ENCODE results near the gene NKX2-3. TPM values are rescaled to one million over a fixed set of nuclear protein-coding genes. Genes with fewer than 3 reads are reported as not detected.

Gene NKX2-3
- total and polyA plus RNA-seq, 2 of the 8 experiments (the other 6 are each of a cell fraction or from before 2014, with no cell fraction given): not detected

DNA sequence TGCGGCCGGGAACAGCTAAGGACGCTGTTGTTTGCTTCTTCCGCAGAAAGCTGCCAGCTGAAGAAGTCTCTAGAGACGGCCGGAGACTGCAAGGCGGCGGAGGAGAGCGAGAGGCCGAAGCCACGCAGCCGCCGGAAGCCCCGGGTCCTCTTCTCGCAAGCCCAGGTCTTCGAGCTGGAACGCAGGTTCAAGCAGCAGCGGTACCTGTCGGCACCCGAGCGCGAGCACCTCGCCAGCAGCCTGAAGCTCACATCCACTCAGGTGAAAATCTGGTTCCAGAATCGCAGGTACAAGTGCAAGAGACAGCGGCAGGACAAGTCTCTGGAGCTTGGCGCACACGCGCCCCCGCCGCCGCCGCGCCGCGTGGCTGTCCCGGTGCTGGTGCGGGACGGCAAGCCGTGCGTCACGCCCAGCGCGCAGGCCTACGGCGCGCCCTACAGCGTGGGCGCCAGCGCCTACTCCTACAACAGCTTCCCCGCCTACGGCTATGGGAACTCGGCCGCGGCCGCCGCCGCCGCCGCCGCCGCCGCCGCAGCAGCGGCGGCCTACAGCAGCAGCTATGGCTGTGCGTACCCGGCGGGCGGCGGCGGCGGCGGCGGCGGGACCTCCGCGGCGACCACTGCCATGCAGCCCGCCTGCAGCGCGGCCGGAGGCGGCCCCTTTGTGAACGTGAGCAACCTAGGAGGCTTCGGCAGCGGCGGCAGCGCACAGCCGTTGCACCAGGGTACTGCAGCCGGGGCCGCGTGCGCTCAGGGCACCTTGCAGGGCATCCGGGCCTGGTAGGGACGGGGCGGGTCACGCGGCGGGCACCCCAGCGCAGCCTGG is 2.4 kb downstream of the NKX2-3 start (continued):
- TF ChIP-seq TBP (IDR thresholded peaks at IDR 0.05; ENCODE audit: low read depth, low read length) (no peak), EZH2 (IDR thresholded peaks at IDR 0.05; ENCODE audit: low read depth, low read length, severe bottlenecking) (peak; percentile 90), JUND (IDR thresholded peaks at IDR 0.05; ENCODE audit: low read length) (no peak), FOSL1 (IDR thresholded peaks at IDR 0.05; ENCODE audit: insufficient read depth, low read depth, low read length) (no peak), NRF1 (IDR thresholded peaks at IDR 0.05; ENCODE audit: low read depth, low read length) (no peak), CHD1 (IDR thresholded peaks at IDR 0.05; ENCODE audit: low read depth, low read length) (no peak), RXRA (IDR thresholded peaks at IDR 0.05; ENCODE audit: insufficient read depth, low read depth, low read length) (no peak), YY1 (IDR thresholded peaks at IDR 0.05; ENCODE audit: low read depth, low read length) (no peak)
- TF ChIP-seq, protein P1, sequence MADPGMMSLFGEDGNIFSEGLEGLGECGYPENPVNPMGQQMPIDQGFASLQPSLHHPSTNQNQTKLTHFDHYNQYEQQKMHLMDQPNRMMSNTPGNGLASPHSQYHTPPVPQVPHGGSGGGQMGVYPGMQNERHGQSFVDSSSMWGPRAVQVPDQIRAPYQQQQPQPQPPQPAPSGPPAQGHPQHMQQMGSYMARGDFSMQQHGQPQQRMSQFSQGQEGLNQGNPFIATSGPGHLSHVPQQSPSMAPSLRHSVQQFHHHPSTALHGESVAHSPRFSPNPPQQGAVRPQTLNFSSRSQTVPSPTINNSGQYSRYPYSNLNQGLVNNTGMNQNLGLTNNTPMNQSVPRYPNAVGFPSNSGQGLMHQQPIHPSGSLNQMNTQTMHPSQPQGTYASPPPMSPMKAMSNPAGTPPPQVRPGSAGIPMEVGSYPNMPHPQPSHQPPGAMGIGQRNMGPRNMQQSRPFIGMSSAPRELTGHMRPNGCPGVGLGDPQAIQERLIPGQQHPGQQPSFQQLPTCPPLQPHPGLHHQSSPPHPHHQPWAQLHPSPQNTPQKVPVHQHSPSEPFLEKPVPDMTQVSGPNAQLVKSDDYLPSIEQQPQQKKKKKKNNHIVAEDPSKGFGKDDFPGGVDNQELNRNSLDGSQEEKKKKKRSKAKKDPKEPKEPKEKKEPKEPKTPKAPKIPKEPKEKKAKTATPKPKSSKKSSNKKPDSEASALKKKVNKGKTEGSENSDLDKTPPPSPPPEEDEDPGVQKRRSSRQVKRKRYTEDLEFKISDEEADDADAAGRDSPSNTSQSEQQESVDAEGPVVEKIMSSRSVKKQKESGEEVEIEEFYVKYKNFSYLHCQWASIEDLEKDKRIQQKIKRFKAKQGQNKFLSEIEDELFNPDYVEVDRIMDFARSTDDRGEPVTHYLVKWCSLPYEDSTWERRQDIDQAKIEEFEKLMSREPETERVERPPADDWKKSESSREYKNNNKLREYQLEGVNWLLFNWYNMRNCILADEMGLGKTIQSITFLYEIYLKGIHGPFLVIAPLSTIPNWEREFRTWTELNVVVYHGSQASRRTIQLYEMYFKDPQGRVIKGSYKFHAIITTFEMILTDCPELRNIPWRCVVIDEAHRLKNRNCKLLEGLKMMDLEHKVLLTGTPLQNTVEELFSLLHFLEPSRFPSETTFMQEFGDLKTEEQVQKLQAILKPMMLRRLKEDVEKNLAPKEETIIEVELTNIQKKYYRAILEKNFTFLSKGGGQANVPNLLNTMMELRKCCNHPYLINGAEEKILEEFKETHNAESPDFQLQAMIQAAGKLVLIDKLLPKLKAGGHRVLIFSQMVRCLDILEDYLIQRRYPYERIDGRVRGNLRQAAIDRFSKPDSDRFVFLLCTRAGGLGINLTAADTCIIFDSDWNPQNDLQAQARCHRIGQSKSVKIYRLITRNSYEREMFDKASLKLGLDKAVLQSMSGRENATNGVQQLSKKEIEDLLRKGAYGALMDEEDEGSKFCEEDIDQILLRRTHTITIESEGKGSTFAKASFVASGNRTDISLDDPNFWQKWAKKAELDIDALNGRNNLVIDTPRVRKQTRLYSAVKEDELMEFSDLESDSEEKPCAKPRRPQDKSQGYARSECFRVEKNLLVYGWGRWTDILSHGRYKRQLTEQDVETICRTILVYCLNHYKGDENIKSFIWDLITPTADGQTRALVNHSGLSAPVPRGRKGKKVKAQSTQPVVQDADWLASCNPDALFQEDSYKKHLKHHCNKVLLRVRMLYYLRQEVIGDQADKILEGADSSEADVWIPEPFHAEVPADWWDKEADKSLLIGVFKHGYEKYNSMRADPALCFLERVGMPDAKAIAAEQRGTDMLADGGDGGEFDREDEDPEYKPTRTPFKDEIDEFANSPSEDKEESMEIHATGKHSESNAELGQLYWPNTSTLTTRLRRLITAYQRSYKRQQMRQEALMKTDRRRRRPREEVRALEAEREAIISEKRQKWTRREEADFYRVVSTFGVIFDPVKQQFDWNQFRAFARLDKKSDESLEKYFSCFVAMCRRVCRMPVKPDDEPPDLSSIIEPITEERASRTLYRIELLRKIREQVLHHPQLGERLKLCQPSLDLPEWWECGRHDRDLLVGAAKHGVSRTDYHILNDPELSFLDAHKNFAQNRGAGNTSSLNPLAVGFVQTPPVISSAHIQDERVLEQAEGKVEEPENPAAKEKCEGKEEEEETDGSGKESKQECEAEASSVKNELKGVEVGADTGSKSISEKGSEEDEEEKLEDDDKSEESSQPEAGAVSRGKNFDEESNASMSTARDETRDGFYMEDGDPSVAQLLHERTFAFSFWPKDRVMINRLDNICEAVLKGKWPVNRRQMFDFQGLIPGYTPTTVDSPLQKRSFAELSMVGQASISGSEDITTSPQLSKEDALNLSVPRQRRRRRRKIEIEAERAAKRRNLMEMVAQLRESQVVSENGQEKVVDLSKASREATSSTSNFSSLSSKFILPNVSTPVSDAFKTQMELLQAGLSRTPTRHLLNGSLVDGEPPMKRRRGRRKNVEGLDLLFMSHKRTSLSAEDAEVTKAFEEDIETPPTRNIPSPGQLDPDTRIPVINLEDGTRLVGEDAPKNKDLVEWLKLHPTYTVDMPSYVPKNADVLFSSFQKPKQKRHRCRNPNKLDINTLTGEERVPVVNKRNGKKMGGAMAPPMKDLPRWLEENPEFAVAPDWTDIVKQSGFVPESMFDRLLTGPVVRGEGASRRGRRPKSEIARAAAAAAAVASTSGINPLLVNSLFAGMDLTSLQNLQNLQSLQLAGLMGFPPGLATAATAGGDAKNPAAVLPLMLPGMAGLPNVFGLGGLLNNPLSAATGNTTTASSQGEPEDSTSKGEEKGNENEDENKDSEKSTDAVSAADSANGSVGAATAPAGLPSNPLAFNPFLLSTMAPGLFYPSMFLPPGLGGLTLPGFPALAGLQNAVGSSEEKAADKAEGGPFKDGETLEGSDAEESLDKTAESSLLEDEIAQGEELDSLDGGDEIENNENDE (IDR thresholded peaks at IDR 0.05; ENCODE audit: insufficient replicate concordance, low read length): no peak
